Stimulated activated CD4-positive, alpha-beta T cell treated with anti-CD3 and anti-CD28 coated beads, TNF-alpha, amount 100 ng/mL, for 4 hours (primary cell): ENCODE results near the gene MANSC1.
"Not testable (repeated sequence)": the region's sequence is repeated elsewhere in the genome, so short reads cannot be mapped to it uniquely, and the experiment has no call there.

Source experiments
- DNase-seq, 3 experiments: peaks; one replicate each; pipeline ENCODE4 v3.0.0-alpha.2; 2020; ENCODE audit warnings: low read depth in 3 of 3

Gene MANSC1

DNA sequence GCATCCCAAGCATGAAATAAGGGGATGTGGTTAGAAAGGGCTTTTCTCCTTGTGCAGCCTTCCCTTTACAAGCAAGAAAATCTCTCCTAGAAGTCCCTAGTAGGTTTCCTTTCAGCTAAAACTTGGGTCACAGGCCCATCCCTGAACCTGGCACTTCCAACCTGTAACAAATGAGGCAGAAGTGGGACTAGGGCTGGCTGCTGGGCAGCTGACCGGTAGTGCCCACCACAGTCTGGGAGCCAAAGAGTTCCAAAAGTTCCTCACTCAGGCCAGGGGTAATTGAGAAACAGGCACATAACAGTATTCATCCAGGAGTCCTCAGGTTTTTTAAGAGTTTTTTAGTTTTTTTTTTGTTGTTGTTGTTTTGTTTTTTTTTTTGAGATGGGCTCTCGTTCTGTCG lies 23.8 kb downstream of the MANSC1 start:
- DNase-seq, result no peak

DNA sequence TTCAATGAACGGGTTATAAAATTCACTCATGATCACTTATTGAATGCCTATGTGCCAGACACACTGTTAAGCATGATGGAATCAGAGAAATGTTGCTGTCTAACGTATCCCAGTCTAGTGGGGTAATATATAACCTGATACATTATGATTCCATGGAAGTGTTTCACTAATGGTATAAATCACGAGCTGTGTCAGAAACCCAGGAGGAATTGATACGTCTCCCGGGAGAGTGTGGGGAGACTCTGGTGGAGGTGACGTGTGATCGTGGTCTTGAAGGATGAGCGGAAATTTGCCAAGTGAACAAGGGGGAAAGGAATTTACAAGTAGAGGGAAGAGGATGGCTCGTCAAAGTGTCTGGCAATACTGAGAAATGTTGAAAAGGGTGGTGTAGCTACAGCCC lies 26.5 kb downstream of the MANSC1 start:
- DNase-seq, result no peak

DNA sequence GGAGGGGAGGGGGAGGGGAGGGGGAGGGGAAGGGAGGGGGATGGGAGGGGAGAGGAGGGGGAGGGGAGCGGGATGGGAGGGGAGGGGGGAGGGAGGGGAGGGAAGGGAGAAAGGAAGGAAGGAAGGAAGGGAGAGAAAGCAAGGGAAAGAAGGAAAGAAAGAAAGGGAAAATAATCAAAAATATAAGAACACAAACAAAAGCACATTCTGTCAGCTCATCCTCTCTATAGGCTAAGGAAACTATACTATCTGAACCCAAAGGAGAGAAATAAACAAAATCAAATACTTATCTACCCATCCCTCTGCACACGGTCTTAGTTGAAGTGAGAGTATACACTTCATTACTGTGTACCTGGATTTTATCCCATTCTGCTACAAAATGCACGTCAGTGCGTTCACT lies 26.9 kb downstream of the MANSC1 start:
- no peak for DNase-seq

DNA sequence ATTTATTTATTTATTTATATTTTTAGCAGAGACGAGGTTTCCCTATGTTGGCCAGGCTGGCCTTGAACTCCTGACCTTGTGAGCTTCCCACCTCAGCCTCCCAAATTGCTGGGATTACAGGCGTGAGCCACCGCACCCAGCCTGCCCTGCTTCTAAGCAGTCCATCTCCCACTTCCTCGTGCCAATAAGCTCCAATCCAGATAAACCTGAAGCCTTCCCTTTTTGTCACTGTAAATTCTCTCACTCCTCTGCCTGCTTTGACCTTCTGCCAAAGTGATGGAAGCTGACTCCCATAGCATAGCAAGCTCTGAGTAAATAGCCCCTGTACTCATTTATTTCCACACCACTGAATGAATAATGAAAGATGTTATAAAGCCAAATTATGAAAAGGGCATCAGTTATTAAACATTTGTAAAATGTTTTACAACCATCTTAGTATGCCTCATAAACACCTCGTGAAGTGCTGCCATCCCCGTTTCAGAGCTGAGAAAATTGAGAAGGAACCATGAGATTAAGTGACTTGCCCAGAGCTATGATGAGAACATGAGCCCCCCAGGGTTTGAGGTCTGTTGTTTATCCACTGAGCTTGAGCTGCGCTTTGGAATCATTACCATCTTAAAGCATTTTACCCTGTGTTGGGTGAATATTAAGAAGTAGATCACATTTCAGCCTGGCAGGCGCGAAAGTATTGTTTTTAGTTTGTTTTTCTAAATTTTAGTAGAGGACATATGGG lies 30.4 kb downstream of the MANSC1 start:
- no peak for DNase-seq

DNA sequence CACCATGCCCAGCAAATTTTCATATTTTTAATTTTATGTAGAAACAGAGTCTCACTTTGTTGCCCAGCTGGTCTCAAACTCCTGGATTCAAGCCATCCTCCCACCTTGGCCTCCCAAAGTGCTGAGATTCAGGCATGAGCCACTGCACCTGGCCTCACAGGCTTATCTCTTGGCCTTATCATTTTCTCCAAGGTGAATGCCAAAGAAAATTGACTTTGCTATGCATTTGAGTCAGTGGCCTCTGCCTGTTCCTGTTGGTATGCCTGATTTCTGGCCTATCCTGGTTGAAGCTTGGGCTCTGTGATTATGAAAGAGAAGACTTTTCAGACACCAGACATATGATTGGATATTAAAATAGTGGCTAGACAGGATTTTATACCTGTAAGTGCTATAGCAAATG lies 34.2 kb downstream of the MANSC1 start:
- DNase-seq, result no peak

DNA sequence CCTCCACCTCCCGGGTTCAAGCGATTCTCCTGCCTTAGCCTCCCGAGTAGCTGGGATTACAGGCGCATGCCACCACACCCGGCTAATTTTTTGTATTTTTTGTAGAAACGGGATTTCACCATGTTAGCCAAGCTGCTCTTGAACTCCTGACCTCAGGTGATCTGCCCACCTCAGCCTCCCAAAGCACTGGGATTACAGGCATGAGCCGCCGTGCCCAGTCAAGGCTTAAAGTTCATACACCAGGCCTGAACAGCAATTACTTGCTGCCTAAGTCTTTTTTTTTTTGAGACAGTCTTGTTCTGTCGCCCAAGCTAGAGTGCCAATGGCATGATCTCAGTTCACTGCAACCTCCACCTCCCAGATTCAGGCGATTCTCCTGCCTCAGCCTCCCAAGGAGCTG lies 39.3 kb downstream of the MANSC1 start:
- DNase-seq, result not testable (repeated sequence)

DNA sequence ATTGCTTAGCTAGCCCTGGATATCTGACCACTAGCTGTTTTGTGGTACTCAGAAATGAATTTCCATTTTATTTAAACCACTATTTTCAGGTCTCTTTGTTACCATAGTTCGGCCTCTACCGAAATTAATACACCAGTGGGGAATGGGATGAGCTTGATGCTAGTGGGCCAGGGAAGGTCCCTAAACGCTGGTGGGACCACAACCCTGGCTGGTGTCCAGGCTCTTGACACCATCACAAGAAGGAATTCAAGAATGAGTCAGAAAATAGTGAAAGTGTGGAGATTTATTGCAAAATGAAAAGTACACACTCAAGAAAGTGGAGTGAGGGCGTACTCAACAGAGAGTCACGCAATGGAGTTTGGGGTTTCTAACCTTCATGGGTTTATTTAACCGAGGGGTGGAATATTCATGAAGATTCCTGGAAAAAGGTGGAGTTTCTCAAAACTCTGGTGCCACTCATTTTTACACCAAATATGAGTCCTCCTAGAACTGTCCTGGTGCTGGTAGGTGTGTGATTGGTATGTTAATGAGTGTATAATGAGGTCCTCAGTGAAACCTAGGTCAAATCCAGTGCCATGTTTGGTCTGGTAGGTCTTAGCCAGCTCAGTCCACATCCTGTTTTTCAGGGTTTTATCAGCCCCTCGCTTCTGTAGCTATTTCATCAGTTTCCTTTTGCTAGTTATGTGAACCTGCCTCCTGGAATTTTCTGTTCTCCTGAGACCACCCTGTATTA lies 44.3 kb downstream of the MANSC1 start:
- no peak for DNase-seq

DNA sequence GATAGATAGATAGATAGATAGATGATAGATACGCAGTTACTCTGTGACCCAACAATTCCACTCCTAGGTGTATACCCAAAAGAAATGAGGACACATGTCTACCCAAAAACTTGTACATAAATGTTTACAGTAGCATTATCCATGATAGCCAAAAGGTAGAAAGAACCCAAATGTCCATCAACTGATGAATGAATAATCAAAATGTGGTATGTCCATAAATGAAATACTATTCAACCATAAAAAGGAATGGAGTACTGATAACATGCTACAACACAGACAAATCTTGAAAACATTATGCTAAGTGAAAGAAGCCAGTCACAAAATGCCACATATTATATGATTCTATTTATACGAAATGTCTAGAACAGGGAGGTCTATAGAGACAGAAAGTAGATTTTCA lies 47.1 kb downstream of the MANSC1 start:
- no peak for DNase-seq

DNA sequence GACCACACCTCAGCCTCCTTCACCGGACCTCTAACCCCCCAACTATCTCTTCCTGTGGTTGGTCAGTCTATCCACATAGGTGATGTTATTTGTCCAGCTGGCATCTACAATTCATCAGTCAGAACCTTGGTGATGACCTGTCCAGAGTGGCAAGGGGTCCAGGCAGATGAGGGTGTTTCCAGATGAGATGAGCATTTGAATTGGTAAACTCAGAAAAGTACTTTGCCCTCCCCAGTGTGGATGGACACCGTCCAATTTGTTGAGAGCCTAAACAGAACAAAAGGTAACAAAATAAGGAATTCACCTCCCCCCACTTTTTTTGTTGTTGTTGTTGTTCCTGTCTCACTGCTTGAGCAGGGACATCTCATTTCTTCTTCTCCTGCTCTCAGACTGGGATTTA lies 48.9 kb downstream of the MANSC1 start:
- no peak for DNase-seq

DNA sequence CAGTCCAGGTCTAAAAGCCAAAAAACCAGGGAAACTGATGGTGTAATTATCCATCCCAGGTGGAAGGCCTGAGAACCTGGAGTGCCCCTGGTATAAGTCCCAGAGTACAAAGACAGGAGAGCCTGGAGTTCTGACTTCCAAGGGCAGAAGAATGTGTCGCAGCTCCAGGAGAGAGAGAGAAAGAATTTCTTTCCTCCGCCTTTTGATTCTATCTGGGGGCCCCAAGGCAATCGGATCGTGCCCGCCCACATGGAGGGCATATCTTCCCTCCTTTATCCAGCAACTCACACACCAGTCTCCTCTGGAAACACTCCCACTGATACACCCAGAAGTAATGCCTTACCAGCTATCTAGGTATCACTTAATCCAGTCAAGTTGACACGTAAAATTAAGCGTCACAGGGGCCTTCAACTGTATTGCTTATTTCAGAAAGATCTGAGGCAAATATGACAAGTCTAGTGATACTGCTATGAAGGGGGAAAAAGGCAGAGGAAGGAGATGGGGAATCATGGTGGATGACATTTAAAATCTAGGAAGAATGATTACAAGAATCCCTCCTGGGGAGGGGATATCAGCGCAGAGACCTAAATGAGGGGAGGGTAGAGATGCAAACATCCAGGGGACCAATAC lies 52.7 kb downstream of the MANSC1 start:
- no peak for DNase-seq

DNA sequence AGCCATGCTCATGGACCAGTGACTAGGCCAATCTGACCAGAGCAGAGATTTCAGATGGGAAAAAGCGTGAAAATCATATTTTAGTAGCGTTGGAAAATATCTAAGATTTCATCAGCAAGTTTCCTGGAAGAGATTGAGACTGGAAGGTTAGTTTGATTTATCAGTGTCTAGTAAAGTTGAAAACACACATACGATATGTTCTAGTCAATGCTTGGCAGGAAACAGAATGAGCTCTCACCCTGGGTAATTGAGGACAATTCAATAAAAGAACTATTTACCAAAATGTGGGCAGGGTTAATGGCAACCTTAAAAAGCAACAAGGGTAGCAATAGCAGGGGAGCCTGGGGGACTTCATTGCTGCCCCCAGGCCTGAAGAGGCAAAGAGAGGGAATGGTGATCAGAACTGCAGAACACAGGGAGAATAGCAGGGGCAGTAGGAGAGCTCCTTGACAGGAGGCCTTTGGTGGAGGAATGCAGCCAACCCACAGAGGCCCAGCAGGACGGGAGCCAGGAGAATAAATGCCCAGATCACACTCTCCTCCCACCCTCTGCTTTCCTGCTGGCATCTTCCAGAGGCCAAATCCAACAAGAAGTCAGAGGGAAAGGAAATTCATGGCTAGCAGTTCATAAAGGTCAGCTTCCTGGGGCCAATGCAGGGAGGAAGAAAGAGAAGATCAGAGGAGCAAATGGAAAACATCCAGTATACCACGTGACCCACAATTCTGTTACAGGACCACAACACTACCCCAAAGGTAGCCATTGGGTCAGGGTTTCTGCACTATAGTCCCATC lies 55.6 kb downstream of the MANSC1 start:
- no peak for DNase-seq

DNA sequence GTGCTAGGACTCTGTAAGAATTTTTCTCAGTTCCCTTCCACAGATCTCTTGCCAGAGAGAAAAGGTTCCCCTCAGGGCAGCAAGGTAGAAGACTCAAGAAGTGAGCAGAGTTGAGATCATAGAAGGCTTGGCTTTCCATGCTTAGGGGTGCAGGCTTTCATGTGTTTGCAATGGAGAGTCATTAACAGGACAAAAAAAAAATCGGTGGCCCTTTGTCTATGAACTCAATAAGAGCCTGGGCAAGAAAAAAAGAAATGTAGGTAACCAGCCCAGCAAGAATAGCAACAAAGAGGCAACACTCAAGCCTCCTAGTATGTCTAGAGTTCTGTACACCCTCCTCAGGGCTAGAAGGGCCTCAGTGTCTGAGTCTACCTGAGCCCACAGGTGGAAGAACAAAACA lies 59.8 kb downstream of the MANSC1 start:
- no peak for DNase-seq

DNA sequence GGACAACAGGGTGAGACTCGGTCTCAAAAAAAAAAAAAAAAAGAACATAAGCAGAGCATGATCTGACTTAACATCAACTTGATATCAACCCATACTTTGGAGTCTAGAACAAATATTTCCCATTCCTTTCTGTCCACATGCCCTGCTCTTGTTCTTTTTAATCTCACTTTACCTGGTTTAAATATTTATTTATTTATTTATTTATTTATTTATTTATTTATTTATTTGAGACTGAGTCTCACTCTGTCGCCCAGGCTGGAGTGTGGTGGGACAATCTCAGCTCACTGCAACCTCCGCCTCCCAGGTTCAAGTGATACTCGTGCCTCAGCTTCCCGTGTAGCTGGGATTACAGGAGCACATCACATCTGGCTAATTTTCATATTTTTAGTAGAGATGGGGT lies 63.6 kb downstream of the MANSC1 start:
- no peak for DNase-seq

DNA sequence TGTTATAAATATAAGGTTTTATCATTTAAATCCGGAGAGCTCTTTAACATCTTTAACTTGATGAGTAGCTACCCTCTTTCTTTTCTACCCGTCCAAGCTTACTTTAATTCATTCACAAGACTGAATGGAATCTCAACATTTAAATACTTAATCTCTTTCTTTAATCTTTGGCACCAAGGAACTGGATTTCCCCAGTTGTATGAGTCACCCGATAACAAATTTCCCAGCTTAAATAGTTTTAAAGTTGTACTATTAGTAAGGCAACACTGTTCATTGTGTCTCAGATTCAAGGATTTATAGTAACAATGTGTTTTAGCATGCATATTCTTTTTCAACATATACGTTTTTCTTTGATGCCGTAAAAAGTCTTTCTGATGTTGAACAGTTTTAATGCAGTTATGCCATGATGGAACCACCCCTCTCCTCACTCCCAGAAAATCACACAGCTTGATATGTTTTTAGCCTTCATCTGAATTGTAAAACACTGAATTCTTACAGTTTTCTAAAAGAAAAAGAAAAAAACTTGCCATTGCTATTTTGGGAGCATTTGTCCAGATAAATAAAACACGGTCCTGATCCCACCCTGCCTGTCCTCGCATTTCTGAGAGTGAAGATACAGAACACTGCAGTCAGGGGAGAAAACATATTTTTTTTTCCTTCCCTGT lies 67.1 kb downstream of the MANSC1 start:
- no peak for DNase-seq

DNA sequence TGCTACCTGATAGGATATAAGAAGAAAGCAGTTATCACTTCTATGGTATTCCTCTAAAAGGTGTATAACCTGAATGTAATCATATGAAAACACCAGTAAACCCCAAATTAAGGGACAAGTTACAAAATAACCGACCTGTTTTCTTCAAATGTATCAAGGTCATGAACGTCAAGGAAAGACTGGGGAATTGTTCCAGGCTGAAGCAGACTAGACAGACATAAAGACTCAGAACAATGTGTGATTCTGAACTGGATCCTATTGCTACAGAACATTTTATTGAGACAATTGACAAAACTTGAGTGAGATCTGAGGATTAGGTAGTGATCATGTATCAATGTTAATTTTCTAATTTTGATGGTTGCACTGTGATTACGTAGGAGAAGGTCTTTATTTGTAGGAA lies 67.8 kb downstream of the MANSC1 start:
- DNase-seq, result no peak

DNA sequence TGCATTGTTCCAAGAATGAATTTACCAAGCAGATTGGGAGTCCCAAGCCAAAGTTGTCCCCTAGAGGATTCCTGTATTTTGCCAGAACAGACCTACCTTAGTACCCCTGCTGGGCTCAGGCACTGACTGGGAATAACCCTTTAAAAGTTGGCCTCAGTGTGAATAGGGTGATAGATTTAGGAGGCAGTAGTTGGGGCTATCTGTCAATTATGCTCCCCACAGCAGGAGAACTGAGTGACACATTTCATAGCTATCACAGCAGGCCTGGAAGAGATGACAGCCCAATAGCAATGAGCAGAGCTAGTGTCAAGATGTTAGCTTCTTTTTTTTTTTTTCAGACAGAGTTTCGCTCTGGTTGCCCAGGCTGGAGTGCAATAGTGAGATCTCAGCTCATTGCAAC lies 68.9 kb downstream of the MANSC1 start:
- no peak for DNase-seq

DNA sequence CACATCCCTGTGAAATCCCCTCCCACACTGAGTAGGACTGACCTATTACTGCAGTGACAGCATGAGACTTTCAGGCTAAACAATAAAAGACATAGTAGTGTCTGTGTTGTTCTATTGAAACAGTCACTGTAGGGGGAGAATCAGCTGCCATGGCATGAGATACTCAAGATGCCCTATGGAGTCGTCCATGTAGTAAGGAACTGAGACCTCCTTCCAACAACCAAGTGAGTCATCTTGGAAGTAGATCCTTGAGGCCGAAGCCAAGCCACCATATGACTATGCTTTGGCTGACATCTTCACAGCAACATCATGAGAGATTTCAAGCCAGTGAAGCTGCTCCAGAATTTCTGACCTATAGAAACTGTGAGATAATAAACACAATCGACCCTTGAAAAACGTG lies 71.1 kb downstream of the MANSC1 start:
- no peak for DNase-seq
